Trophoblast cell (in vitro differentiated cells and primary cell): ENCODE results near the gene TCIRG1.

Experiments used
- DNase-seq, 2 donors: peaks; one replicate each; pipeline ENCODE4 v3.0.0-alpha.2; 2016
- H2AFZ ChIP-seq: 2 replicates; pipeline ENCODE4 v1.6.1; 2013; ENCODE audit warnings: low read length, moderate library complexity, mild to moderate bottlenecking; ENCODE audit not compliant: insufficient read depth, poor library complexity
- H2AK5ac ChIP-seq: 2 replicates; pipeline ENCODE4 v1.6.1; 2013; ENCODE audit warnings: mild to moderate bottlenecking, low read length
- H2BK120ac ChIP-seq: 2 replicates; pipeline ENCODE4 v1.6.1; 2013; ENCODE audit warnings: low read length, mild to moderate bottlenecking, moderate library complexity; ENCODE audit not compliant: insufficient read depth, poor library complexity
- H2BK12ac ChIP-seq: 2 replicates; pipeline ENCODE4 v1.6.1; 2013; ENCODE audit warnings: mild to moderate bottlenecking, low read length, moderate library complexity
- H2BK5ac ChIP-seq: 2 replicates; pipeline ENCODE4 v1.6.1; 2013; ENCODE audit warnings: low read length, low read depth, moderate library complexity, mild to moderate bottlenecking; ENCODE audit not compliant: poor library complexity
- H3K14ac ChIP-seq: 2 replicates; pipeline ENCODE4 v1.6.1; 2013; ENCODE audit warnings: mild to moderate bottlenecking, low read length
- H3K18ac ChIP-seq: 2 replicates; pipeline ENCODE4 v1.6.1; 2013; ENCODE audit warnings: mild to moderate bottlenecking, low read length
- H3K23ac ChIP-seq: 2 replicates; pipeline ENCODE4 v1.6.1; 2013; ENCODE audit warnings: low read length
- H3K27ac ChIP-seq: 2 replicates; pipeline ENCODE4 v1.5.1; 2013; ENCODE audit warnings: low read depth, mild to moderate bottlenecking, inconsistent platforms, low read length, moderate library complexity
- H3K27me3 ChIP-seq: 2 replicates; pipeline ENCODE4 v1.6.1; 2013; ENCODE audit warnings: inconsistent platforms, mild to moderate bottlenecking, low read length, moderate library complexity; ENCODE audit not compliant: insufficient read depth
- H3K36me3 ChIP-seq, 2 experiments: 1 replicate in 1 of 2; 2 replicates in 1 of 2; pipeline ENCODE4 v1.6.1; 2013; ENCODE audit warnings: low read length in 2 of 2, mild to moderate bottlenecking in 2 of 2, moderate library complexity in 1 of 2; ENCODE audit not compliant: insufficient read depth in 2 of 2, control insufficient read depth in 1 of 2
- H3K4ac ChIP-seq: 2 replicates; pipeline ENCODE4 v1.6.1; 2013; ENCODE audit warnings: low read depth, mild to moderate bottlenecking, low read length, moderate library complexity
- H3K4me1 ChIP-seq, 2 experiments: 1 replicate in 1 of 2; 2 replicates in 1 of 2; pipeline ENCODE4 v1.6.1; 2013; ENCODE audit warnings: low read length in 2 of 2, mild to moderate bottlenecking in 2 of 2, moderate library complexity in 1 of 2; ENCODE audit not compliant: insufficient read depth in 2 of 2, control insufficient read depth in 1 of 2
- H3K4me2 ChIP-seq: 2 replicates; pipeline ENCODE4 v1.6.1; 2013; ENCODE audit warnings: inconsistent platforms, mild to moderate bottlenecking, low read length, moderate library complexity
- H3K4me3 ChIP-seq: 2 replicates; pipeline ENCODE4 v1.5.1; 2013; ENCODE audit warnings: mild to moderate bottlenecking, low read depth, low read length, inconsistent platforms
- H3K79me1 ChIP-seq: one replicate; pipeline ENCODE4 v1.6.1; 2013; ENCODE audit warnings: low read length
- H3K79me2 ChIP-seq: 2 replicates; pipeline ENCODE4 v1.6.1; 2013; ENCODE audit warnings: low read length, mild to moderate bottlenecking; ENCODE audit not compliant: control insufficient read depth, insufficient read depth, poor library complexity
- H3K9ac ChIP-seq: 2 replicates; pipeline ENCODE4 v1.6.1; 2013; ENCODE audit warnings: mild to moderate bottlenecking, low read length
- H3K9me3 ChIP-seq: 2 replicates; pipeline ENCODE4 v1.6.1; 2013; ENCODE audit warnings: low read depth, mild to moderate bottlenecking, control low read depth, inconsistent platforms, low read length; ENCODE audit not compliant: insufficient read depth
- H4K12ac ChIP-seq: 2 replicates; pipeline ENCODE4 v1.6.1; 2013; ENCODE audit warnings: low read depth, mild to moderate bottlenecking, low read length, moderate library complexity
- H4K8ac ChIP-seq: 2 replicates; pipeline ENCODE4 v1.6.1; 2013; ENCODE audit warnings: low read depth, mild to moderate bottlenecking, low read length, moderate library complexity
- H4K91ac ChIP-seq: one replicate; pipeline ENCODE4 v1.6.1; 2013; ENCODE audit warnings: low read depth, mild to moderate bottlenecking, low read length, moderate library complexity
- WGBS: extraction: QIAGEN DNeasy Blood & Tissue Kit; methylation state at CpG from one replicate; pipeline ENCODE4 v1.1.7; 2013; ENCODE audit warnings: missing lambda C conversion rate; ENCODE audit not compliant: insufficient read length, insufficient coverage; ENCODE audit errors: extremely low coverage; 5-methylcytosine and 5-hydroxymethylcytosine counted together

TCIRG1 gene

DNA sequence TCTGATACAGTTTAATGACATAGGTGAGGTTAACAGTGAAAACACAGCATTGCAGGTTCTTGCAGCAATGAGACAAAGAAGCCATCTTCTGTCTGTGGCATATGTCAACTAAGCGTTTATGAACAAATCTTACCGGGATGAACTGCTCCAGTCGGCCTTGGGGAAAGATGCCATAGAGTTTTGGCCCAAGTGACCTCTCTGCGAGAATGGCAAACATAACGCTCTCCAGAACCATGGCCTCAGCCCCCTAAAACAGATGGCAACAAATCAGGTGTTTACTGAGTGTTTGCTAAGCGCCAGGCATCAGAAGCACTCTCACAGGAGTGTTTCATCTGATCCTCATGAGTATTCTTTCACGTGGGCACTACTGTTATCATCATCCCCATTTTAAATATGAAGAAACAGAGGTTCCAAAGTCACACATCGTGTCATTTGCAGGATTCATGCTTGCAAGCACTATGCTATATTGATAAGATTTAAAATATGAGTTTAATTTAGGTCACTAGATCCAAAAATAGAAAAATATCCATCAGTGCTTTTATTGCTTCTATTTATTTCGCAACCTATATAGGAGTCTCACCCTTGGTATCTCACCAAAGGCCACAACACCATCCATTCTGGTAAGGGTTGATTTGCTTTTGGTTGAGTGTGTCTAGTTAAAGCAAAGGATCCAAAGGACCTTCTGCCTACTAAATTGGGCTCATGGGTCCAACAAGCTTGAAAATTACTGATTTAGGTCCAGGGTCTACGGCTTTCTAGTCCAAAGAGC lies 35.9 kb downstream of the TCIRG1 start:
- Histone ChIP-seq H3K4me1 (no peaks in the 10 kb centered on the region), H2BK5ac (no peak overlapping the region), H2BK120ac (no peak overlapping the region), H2AK5ac (no peak overlapping the region), H3K27me3 (no peaks in the 10 kb centered on the region), H3K4ac (no peak overlapping the region), H3K4me3 (no peak overlapping the region), H4K91ac (no peak overlapping the region), H3K79me2 (peaks cover 2% of the 10 kb centered on the region), H3K9me3 (no peaks in the 10 kb centered on the region), H3K14ac (no peak overlapping the region), H4K12ac (no peak overlapping the region), H3K9ac (no peak overlapping the region), H3K79me1 (no peaks in the 10 kb centered on the region), H3K4me2 (no peak overlapping the region), H4K8ac (no peak overlapping the region), H2AFZ (no peak overlapping the region), H3K18ac (no peak overlapping the region), H3K36me3 (peaks cover 20 to 46% of the 10 kb centered on the region in 2 experiments), H3K27ac (no peak overlapping the region), H3K23ac (no peak overlapping the region), H2BK12ac (no peak overlapping the region)
- DNase-seq, result no peak
- WGBS, result no CpG with 5 or more reads among the region's 10 CpGs

DNA sequence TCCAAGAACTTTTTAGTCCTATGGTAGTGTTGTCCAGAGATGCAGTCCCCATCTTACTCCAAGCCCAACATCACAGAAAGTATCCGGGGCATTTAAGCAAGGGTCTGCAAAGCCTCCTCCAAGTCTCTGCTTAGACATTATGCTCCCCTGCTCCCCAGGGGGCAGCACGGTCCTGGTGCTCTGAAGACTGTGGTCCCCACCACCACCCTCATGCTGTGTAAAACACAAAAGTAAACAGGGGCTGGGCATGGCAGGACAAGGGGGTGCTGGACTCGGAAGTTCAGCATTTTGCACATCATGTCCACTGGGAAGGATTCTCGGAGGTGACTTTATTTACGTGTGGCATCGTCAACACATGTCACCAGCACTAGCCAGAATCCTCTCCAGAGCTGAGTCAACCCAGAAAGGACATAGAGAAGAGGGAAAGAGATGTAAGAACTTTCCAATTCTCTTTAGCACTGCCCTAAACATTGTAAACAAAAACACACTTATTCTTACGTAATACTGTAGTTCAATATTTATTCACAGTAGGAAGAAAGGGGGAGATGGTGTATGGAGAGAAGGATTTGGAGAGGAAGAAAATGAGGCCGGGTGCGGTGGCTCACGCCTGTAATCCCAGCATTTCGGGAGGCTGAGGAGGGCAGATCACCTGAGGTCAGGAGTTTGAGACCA lies 37.7 kb downstream of the TCIRG1 start:
- H3K18ac ChIP-seq, result no peak overlapping the region
- no peak overlapping the region for H2BK12ac ChIP-seq
- no peak overlapping the region for H3K9ac ChIP-seq
- WGBS, result 100% methylated on average over 2 of the region's 11 CpGs
- H2AFZ ChIP-seq, result no peak overlapping the region
- H3K27ac ChIP-seq, result no peak overlapping the region
- no peak overlapping the region for H4K8ac ChIP-seq
- H3K14ac ChIP-seq, result no peak overlapping the region
- no peaks in the 10 kb centered on the region for H3K79me1 ChIP-seq
- H4K91ac ChIP-seq, result no peak overlapping the region
- no peak for DNase-seq
- no peaks in the 10 kb centered on the region for H3K9me3 ChIP-seq
- peaks cover 3% of the 10 kb centered on the region for H3K79me2 ChIP-seq
- H2BK120ac ChIP-seq, result no peak overlapping the region
- H3K36me3 ChIP-seq, result peaks cover 22 to 46% of the 10 kb centered on the region in 2 experiments
- no peaks in the 10 kb centered on the region for H3K4me1 ChIP-seq
- no peak overlapping the region for H3K4me3 ChIP-seq
- no peak overlapping the region for H3K4me2 ChIP-seq
- H4K12ac ChIP-seq, result no peak overlapping the region
- no peak overlapping the region for H3K4ac ChIP-seq
- no peak overlapping the region for H2AK5ac ChIP-seq
- no peak overlapping the region for H2BK5ac ChIP-seq
- no peak overlapping the region for H3K23ac ChIP-seq
- no peaks in the 10 kb centered on the region for H3K27me3 ChIP-seq

DNA sequence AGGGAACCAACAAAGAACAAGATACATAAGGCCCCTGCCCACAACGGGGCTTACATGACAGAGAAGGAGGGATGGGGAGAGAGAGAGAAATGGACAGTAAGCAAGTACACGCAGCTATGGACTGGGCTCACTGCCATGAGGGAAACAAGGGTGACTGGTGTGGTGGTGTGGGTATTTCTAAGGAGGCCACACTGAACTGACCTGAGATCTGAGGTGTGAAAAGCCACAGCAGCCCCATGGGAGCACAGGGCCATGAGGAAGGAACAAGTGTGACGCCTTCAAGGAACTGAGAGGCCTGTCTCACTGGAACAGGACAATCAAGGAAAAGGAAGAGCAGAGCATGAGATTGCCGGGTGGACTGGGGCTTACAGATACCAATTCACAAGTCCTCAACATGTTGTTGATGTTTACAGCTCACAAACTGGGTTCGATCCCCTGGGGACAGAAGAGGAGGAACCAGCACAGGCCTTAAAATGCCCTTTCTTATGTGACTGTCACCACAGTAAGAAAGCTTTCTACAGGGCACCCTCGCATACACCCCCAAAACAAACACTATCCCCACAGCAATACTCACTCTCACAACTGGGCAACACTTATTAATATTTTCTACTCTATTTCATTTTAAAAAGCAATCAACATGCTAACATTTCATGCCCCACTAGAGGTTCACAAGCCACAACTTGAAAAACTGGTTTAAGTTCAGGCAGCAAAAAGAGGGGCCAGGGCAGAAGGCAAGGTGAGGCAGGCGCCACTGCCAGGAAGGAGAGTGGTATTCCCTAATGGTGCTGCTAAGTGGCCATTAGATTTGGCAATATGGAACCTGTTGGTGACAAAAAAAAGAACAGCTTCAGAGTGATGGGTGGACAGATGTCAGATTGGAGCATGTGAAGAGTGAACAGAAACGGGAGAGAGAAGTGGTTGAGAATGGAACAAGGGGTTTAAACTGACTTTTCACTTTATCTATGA lies 39.1 kb downstream of the TCIRG1 start:
- H2BK120ac ChIP-seq, result no peak overlapping the region
- no peak overlapping the region for H3K14ac ChIP-seq
- H3K4me3 ChIP-seq, result no peak overlapping the region
- no peaks in the 10 kb centered on the region for H3K9me3 ChIP-seq
- DNase-seq, result no peak
- no peaks in the 10 kb centered on the region for H3K27me3 ChIP-seq
- H2AFZ ChIP-seq, result no peak overlapping the region
- H3K79me2 ChIP-seq, result peaks cover 3% of the 10 kb centered on the region
- H3K36me3 ChIP-seq, result peaks cover 22 to 42% of the 10 kb centered on the region in 2 experiments
- H3K23ac ChIP-seq, result no peak overlapping the region
- no peak overlapping the region for H3K9ac ChIP-seq
- H3K4ac ChIP-seq, result peak overlapping the region; percentile 19
- H4K12ac ChIP-seq, result no peak overlapping the region
- H2AK5ac ChIP-seq, result no peak overlapping the region
- H3K4me2 ChIP-seq, result no peak overlapping the region
- no peak overlapping the region for H3K18ac ChIP-seq
- H2BK12ac ChIP-seq, result no peak overlapping the region
- no peak overlapping the region for H4K91ac ChIP-seq
- H4K8ac ChIP-seq, result no peak overlapping the region
- H2BK5ac ChIP-seq, result no peak overlapping the region
- H3K4me1 ChIP-seq, result no peaks in the 10 kb centered on the region
- H3K79me1 ChIP-seq, result no peaks in the 10 kb centered on the region
- no peak overlapping the region for H3K27ac ChIP-seq
- WGBS, result no CpG with 5 or more reads among the region's 8 CpGs

DNA sequence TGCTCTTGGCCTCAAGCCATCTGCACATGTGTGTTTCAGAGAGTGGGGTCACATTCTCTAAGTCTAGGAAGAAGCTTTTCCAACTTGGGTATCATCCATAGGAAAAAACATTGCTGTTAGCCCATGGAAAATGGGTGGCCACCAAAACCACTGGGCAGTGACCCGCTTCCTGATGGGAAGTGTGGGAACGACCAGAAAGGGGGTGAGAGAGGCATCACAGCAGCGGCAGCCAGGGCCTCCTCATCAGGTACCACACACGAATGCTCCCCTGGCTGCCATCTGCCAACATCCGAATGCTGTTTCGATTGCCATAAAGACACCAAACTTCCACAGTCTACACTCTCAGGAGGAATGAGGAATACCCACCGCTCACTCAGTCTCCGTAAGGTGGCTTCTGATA lies 42.0 kb downstream of the TCIRG1 start:
- Histone ChIP-seq H3K27ac (no peak overlapping the region), H4K8ac (no peak overlapping the region), H2AFZ (no peak overlapping the region), H3K9me3 (no peaks in the 10 kb centered on the region), H3K23ac (no peak overlapping the region), H3K4me1 (no peaks in the 10 kb centered on the region), H2AK5ac (no peak overlapping the region), H2BK12ac (no peak overlapping the region), H3K36me3 (peaks cover 16 to 30% of the 10 kb centered on the region in 2 experiments), H3K79me1 (no peaks in the 10 kb centered on the region), H2BK5ac (no peak overlapping the region), H3K79me2 (peaks cover 5% of the 10 kb centered on the region), H3K4me2 (no peak overlapping the region), H4K12ac (no peak overlapping the region), H3K9ac (no peak overlapping the region), H3K4me3 (no peak overlapping the region), H3K14ac (no peak overlapping the region), H3K18ac (no peak overlapping the region), H4K91ac (no peak overlapping the region), H2BK120ac (no peak overlapping the region), H3K27me3 (no peaks in the 10 kb centered on the region), H3K4ac (no peak overlapping the region)
- no peak for DNase-seq
- no CpG with 5 or more reads among the region's 8 CpGs for WGBS
